H1 (cell line): Measurements from ENCODE around the gene DLGAP3. TPM values are rescaled to one million over a fixed set of nuclear protein-coding genes. Genes with fewer than 3 reads are reported as not detected.

Experiments used
- ASH2L ChIP-seq: fragments of 200-600, 300-600 bp; sonication (generic); IDR thresholded peaks from one replicate; pipeline ENCODE4 v1.7.1; 2017; ENCODE audit warnings: low read length
- EP300 ChIP-seq, 2 experiments: IDR thresholded peaks; 1 replicate in 1 of 2; 2 replicates in 1 of 2; pipeline ENCODE4 v1.6.1; 2011 to 2012; ENCODE audit warnings: low read depth in 2 of 2, low read length in 2 of 2, mild to moderate bottlenecking in 2 of 2, borderline replicate concordance in 1 of 2, inconsistent platforms in 1 of 2, moderate library complexity in 1 of 2
- POLR2AphosphoS5 ChIP-seq: IDR thresholded peaks from 2 replicates; pipeline ENCODE4 v1.6.1; 2011; ENCODE audit warnings: low read depth, low read length
- SP4 ChIP-seq: IDR thresholded peaks from 2 replicates; pipeline ENCODE4 v1.6.1; 2012; ENCODE audit warnings: low read length, inconsistent platforms
- TAF7 ChIP-seq: optimal IDR thresholded peaks from 2 replicates; pipeline ENCODE3; 2011; ENCODE audit warnings: low read depth, mild to moderate bottlenecking, inconsistent platforms, low read length, moderate library complexity, borderline replicate concordance
- ZNF274 ChIP-seq: IDR thresholded peaks from 2 replicates; pipeline ENCODE4 v1.7.0; 2012; ENCODE audit warnings: low read length, borderline replicate concordance; ENCODE audit errors: extremely low read depth
- polyA plus RNA-seq, 7 experiments: library from polyadenylated mRNA; depleted of rRNA in 3 of 7; stranded (reverse) in 5 of 7; unstranded in 2 of 7; fragments of >200 nt in 5 of 7; fragments of 200-250 nt in 2 of 7; gene quantifications; 1 replicate in 5 of 7; 2 replicates in 1 of 7; 4 replicates in 1 of 7; pipeline versions ENCODE4 v1.2.1 to v1.2.3, GENCODE V29; 2011 to 2013; ENCODE audit warnings: missing spikeins in 2 of 7, mixed read lengths in 2 of 7
- total RNA-seq: library from RNA; stranded (reverse); fragmentation: NEBNext Ultra II Directional; extraction: Animal tissue kit (Norgen Biotek cat#: 25700); gene quantifications from 2 replicates; pipeline ENCODE4 v1.2.1, GENCODE V29; 2021
- TF ChIP-seq, protein P1 (sequence below): fragments of 300-600 bp; sonication (generic); IDR thresholded peaks from 2 replicates; pipeline ENCODE4 v1.7.1; 2012; ENCODE audit warnings: low read length, moderate library complexity, mild to moderate bottlenecking, inconsistent platforms; ENCODE audit not compliant: insufficient replicate concordance
- TF ChIP-seq, protein P2 (sequence below): IDR thresholded peaks from 2 replicates; pipeline ENCODE4 v1.6.1; 2011; ENCODE audit warnings: low read depth, mild to moderate bottlenecking, low read length; ENCODE audit not compliant: insufficient read depth

DLGAP3 gene
- total and polyA plus RNA-seq, 2 of the 8 experiments (the other 6 are each of a cell fraction or from before 2014, with no cell fraction given) = 3.8 to 13.2 TPM

DNA sequence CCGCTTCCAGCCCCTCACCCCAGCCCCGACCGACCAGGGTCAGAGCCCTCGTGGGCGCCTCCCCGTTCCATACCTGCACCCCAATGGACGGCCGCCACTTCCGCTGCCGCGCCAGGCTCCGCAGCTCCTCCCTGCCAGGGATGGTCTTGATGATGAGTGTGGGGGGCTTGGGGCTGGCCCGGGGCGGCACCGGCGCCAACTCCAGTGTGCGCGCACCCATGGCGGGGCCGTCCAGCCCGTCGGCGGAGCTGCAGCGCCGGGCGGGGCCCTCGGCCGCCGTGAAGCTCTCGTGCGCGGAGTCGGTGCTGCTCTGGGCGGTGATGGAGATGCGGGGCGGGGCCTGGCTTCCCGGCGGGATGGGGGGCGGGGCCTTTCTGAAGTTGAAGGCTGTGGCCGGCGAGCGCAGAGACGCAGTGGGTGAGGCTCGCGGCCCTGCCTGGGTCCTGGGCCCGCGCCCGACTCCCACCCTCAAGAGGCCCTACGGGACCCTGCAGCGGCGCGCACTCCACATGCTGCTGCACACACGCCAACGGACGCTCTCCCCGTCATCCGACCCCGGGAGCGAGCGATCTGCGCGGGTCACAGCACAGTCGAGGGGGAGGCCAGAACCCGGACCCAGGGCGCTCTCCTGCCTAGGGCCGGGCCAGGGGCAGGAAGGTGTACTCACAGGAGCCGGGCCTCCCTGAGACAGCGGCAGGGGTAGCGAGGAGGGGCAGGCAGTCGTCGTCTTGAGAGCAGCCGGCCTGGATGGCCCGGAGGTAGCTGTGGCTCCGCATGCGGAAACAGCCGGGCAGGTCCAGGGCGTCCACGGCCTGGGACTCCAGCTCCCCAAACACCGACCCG lies 43.8 kb downstream of the DLGAP3 start (continued):
- TF ChIP-seq, protein P1, sequence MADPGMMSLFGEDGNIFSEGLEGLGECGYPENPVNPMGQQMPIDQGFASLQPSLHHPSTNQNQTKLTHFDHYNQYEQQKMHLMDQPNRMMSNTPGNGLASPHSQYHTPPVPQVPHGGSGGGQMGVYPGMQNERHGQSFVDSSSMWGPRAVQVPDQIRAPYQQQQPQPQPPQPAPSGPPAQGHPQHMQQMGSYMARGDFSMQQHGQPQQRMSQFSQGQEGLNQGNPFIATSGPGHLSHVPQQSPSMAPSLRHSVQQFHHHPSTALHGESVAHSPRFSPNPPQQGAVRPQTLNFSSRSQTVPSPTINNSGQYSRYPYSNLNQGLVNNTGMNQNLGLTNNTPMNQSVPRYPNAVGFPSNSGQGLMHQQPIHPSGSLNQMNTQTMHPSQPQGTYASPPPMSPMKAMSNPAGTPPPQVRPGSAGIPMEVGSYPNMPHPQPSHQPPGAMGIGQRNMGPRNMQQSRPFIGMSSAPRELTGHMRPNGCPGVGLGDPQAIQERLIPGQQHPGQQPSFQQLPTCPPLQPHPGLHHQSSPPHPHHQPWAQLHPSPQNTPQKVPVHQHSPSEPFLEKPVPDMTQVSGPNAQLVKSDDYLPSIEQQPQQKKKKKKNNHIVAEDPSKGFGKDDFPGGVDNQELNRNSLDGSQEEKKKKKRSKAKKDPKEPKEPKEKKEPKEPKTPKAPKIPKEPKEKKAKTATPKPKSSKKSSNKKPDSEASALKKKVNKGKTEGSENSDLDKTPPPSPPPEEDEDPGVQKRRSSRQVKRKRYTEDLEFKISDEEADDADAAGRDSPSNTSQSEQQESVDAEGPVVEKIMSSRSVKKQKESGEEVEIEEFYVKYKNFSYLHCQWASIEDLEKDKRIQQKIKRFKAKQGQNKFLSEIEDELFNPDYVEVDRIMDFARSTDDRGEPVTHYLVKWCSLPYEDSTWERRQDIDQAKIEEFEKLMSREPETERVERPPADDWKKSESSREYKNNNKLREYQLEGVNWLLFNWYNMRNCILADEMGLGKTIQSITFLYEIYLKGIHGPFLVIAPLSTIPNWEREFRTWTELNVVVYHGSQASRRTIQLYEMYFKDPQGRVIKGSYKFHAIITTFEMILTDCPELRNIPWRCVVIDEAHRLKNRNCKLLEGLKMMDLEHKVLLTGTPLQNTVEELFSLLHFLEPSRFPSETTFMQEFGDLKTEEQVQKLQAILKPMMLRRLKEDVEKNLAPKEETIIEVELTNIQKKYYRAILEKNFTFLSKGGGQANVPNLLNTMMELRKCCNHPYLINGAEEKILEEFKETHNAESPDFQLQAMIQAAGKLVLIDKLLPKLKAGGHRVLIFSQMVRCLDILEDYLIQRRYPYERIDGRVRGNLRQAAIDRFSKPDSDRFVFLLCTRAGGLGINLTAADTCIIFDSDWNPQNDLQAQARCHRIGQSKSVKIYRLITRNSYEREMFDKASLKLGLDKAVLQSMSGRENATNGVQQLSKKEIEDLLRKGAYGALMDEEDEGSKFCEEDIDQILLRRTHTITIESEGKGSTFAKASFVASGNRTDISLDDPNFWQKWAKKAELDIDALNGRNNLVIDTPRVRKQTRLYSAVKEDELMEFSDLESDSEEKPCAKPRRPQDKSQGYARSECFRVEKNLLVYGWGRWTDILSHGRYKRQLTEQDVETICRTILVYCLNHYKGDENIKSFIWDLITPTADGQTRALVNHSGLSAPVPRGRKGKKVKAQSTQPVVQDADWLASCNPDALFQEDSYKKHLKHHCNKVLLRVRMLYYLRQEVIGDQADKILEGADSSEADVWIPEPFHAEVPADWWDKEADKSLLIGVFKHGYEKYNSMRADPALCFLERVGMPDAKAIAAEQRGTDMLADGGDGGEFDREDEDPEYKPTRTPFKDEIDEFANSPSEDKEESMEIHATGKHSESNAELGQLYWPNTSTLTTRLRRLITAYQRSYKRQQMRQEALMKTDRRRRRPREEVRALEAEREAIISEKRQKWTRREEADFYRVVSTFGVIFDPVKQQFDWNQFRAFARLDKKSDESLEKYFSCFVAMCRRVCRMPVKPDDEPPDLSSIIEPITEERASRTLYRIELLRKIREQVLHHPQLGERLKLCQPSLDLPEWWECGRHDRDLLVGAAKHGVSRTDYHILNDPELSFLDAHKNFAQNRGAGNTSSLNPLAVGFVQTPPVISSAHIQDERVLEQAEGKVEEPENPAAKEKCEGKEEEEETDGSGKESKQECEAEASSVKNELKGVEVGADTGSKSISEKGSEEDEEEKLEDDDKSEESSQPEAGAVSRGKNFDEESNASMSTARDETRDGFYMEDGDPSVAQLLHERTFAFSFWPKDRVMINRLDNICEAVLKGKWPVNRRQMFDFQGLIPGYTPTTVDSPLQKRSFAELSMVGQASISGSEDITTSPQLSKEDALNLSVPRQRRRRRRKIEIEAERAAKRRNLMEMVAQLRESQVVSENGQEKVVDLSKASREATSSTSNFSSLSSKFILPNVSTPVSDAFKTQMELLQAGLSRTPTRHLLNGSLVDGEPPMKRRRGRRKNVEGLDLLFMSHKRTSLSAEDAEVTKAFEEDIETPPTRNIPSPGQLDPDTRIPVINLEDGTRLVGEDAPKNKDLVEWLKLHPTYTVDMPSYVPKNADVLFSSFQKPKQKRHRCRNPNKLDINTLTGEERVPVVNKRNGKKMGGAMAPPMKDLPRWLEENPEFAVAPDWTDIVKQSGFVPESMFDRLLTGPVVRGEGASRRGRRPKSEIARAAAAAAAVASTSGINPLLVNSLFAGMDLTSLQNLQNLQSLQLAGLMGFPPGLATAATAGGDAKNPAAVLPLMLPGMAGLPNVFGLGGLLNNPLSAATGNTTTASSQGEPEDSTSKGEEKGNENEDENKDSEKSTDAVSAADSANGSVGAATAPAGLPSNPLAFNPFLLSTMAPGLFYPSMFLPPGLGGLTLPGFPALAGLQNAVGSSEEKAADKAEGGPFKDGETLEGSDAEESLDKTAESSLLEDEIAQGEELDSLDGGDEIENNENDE = no peak
- TF ChIP-seq ZNF274 (no peak), POLR2AphosphoS5 (peak; percentile 21; the same call in 1 of the 2 replicates), TAF7 (no peak), ASH2L (peak; percentile 66), EP300 (IDR thresholded peaks at IDR 0.05; ENCODE audit: borderline replicate concordance in 1 of 2, low read depth in 2 of 2, low read length in 2 of 2) (no peak), SP4 (0 out of 2 replicates have a peak, but pooled peaks have one; percentile 25)
- TF ChIP-seq, protein P2, sequence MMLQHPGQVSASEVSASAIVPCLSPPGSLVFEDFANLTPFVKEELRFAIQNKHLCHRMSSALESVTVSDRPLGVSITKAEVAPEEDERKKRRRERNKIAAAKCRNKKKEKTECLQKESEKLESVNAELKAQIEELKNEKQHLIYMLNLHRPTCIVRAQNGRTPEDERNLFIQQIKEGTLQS = no peak
